Measurements from ENCODE around the gene TMEM38B. TPM values are rescaled to one million over a fixed set of nuclear protein-coding genes. Genes with fewer than 3 reads are reported as not detected.
"Not testable (repeated sequence)": the region's sequence is repeated elsewhere in the genome, so short reads cannot be mapped to it uniquely, and the experiment has no call there.

The TMEM38B gene
- total RNA-seq, 1 donor from 2014 or later: 144 TPM

GRCh38 chr9:105698348-105698870 is 4.1 kb downstream of the TMEM38B start:
- Histone ChIP-seq H3K9ac (ENCODE audit: low read depth in 1 of 3, low read length in 3 of 3) (no peak overlapping the region), H3K4me3 (ENCODE audit: low read length in 3 of 3) (no peak overlapping the region), H3K27ac (ENCODE audit: low read depth, low read length) (peak overlapping the region; percentile 19), H3K27me3 (ENCODE audit: control insufficient read depth in 3 of 3, insufficient read depth in 3 of 3, low read length in 3 of 3) (peaks cover 0 to 3% (median 0%) of the 10 kb centered on the region in 3 donors), H3K9me3 (ENCODE audit: control insufficient read depth in 3 of 3, low read length in 3 of 3) (no peaks in the 10 kb centered on the region), H3K4me1 (ENCODE audit: control insufficient read depth in 3 of 3, insufficient read depth in 3 of 3, low read length in 3 of 3) (peaks cover 8 to 27% (median 13%) of the 10 kb centered on the region in 3 donors), H3K36me3 (ENCODE audit: control insufficient read depth in 3 of 3, insufficient read depth in 3 of 3, low read length in 3 of 3) (no peaks in the 10 kb centered on the region)

GRCh38 chr9:105700668-105701067 is 6.3 kb downstream of the TMEM38B start:
- Histone ChIP-seq H3K9me3 (ENCODE audit: control insufficient read depth in 3 of 3, low read length in 3 of 3) (no peaks in the 10 kb centered on the region), H3K4me1 (ENCODE audit: control insufficient read depth in 3 of 3, insufficient read depth in 3 of 3, low read length in 3 of 3) (peaks cover 6 to 17% (median 13%) of the 10 kb centered on the region in 3 donors), H3K4me3 (ENCODE audit: low read length in 3 of 3) (peak overlapping the region in 1 of 3 donors; percentile 24), H3K9ac (ENCODE audit: low read depth in 1 of 3, low read length in 3 of 3) (peak overlapping the region in 1 of 3 donors; percentile 4), H3K27me3 (ENCODE audit: control insufficient read depth in 3 of 3, insufficient read depth in 3 of 3, low read length in 3 of 3) (no peaks in the 10 kb centered on the region), H3K36me3 (ENCODE audit: control insufficient read depth in 3 of 3, insufficient read depth in 3 of 3, low read length in 3 of 3) (no peaks in the 10 kb centered on the region), H3K27ac (ENCODE audit: low read depth, low read length) (no peak overlapping the region)

- Histone ChIP-seq H3K4me1 (ENCODE audit: control insufficient read depth in 3 of 3, insufficient read depth in 3 of 3, low read length in 3 of 3) (peaks cover 6 to 17% (median 13%) of the 10 kb centered on the region in 3 donors), H3K36me3 (ENCODE audit: control insufficient read depth in 3 of 3, insufficient read depth in 3 of 3, low read length in 3 of 3) (peaks cover 0 to 4% (median 0%) of the 10 kb centered on the region in 3 donors), H3K27me3 (ENCODE audit: control insufficient read depth in 3 of 3, insufficient read depth in 3 of 3, low read length in 3 of 3) (no peaks in the 10 kb centered on the region), H3K27ac (ENCODE audit: low read depth, low read length) (no peak overlapping the region), H3K9ac (ENCODE audit: low read depth in 1 of 3, low read length in 3 of 3) (peak overlapping the region; percentile 1 to 33 (median 4)), H3K9me3 (ENCODE audit: control insufficient read depth in 3 of 3, low read length in 3 of 3) (no peaks in the 10 kb centered on the region), H3K4me3 (ENCODE audit: low read length in 3 of 3) (no peak overlapping the region)
These were observed 6.8 kb downstream of the TMEM38B start for GRCh38 chr9:105701145-105701544.

- peaks cover 6 to 17% (median 11%) of the 10 kb centered on the region in 3 donors for H3K4me1 ChIP-seq (ENCODE audit: control insufficient read depth in 3 of 3, insufficient read depth in 3 of 3, low read length in 3 of 3)
- H3K4me3 ChIP-seq (ENCODE audit: low read length in 3 of 3): no peak overlapping the region
- no peaks in the 10 kb centered on the region for H3K27me3 ChIP-seq (ENCODE audit: control insufficient read depth in 3 of 3, insufficient read depth in 3 of 3, low read length in 3 of 3)
These were observed 7.9 kb downstream of the TMEM38B start for GRCh38 chr9:105702207-105702606.

GRCh38 chr9:105703638-105704037 is 9.3 kb downstream of the TMEM38B start:
- H3K9ac ChIP-seq (ENCODE audit: low read depth in 1 of 3, low read length in 3 of 3); H3K4me3 ChIP-seq (ENCODE audit: low read length in 3 of 3); H3K36me3 ChIP-seq (ENCODE audit: control insufficient read depth in 3 of 3, insufficient read depth in 3 of 3, low read length in 3 of 3); H3K27ac ChIP-seq (ENCODE audit: low read depth, low read length); H3K27me3 ChIP-seq (ENCODE audit: control insufficient read depth in 3 of 3, insufficient read depth in 3 of 3, low read length in 3 of 3); H3K9me3 ChIP-seq (ENCODE audit: control insufficient read depth in 3 of 3, low read length in 3 of 3): not testable (repeated sequence)
- H3K4me1 ChIP-seq (ENCODE audit: control insufficient read depth in 3 of 3, insufficient read depth in 3 of 3, low read length in 3 of 3): peaks cover 6 to 17% (median 13%) of the 10 kb centered on the region in 3 donors

More at GRCh38 chr9:105702207-105702606, 7.9 kb downstream of the TMEM38B start:
- Histone ChIP-seq H3K9me3 (ENCODE audit: control insufficient read depth in 3 of 3, low read length in 3 of 3) (no peaks in the 10 kb centered on the region), H3K36me3 (ENCODE audit: control insufficient read depth in 3 of 3, insufficient read depth in 3 of 3, low read length in 3 of 3) (peaks cover 0 to 7% (median 3%) of the 10 kb centered on the region in 3 donors), H3K9ac (ENCODE audit: low read depth in 1 of 3, low read length in 3 of 3) (peak overlapping the region in 1 of 3 donors; percentile 43), H3K27ac (ENCODE audit: low read depth, low read length) (no peak overlapping the region)

GRCh38 chr9:105706156-105706555 is 11.8 kb downstream of the TMEM38B start:
- Histone ChIP-seq H3K27ac (ENCODE audit: low read depth, low read length) (no peak overlapping the region), H3K4me3 (ENCODE audit: low read length in 3 of 3) (no peak overlapping the region), H3K4me1 (ENCODE audit: control insufficient read depth in 3 of 3, insufficient read depth in 3 of 3, low read length in 3 of 3) (peaks cover 0 to 13% (median 4%) of the 10 kb centered on the region in 3 donors), H3K9ac (ENCODE audit: low read depth in 1 of 3, low read length in 3 of 3) (no peak overlapping the region), H3K36me3 (ENCODE audit: control insufficient read depth in 3 of 3, insufficient read depth in 3 of 3, low read length in 3 of 3) (peaks cover 3 to 7% (median 4%) of the 10 kb centered on the region in 3 donors), H3K9me3 (ENCODE audit: control insufficient read depth in 3 of 3, low read length in 3 of 3) (no peaks in the 10 kb centered on the region), H3K27me3 (ENCODE audit: control insufficient read depth in 3 of 3, insufficient read depth in 3 of 3, low read length in 3 of 3) (no peaks in the 10 kb centered on the region)

GRCh38 chr9:105708405-105708804 is 14.1 kb downstream of the TMEM38B start:
- Histone ChIP-seq H3K36me3 (ENCODE audit: control insufficient read depth in 3 of 3, insufficient read depth in 3 of 3, low read length in 3 of 3) (peaks cover 3 to 7% (median 4%) of the 10 kb centered on the region in 3 donors), H3K9me3 (ENCODE audit: control insufficient read depth in 3 of 3, low read length in 3 of 3) (no peaks in the 10 kb centered on the region), H3K4me1 (ENCODE audit: control insufficient read depth in 3 of 3, insufficient read depth in 3 of 3, low read length in 3 of 3) (peaks cover 11 to 17% (median 13%) of the 10 kb centered on the region in 3 donors), H3K9ac (ENCODE audit: low read depth in 1 of 3, low read length in 3 of 3) (peak overlapping the region; percentile 76 to 88 (median 82)), H3K4me3 (ENCODE audit: low read length in 3 of 3) (peak overlapping the region in 2 of 3 donors; percentile 45 to 80), H3K27me3 (ENCODE audit: control insufficient read depth in 3 of 3, insufficient read depth in 3 of 3, low read length in 3 of 3) (no peaks in the 10 kb centered on the region), H3K27ac (ENCODE audit: low read depth, low read length) (peak overlapping the region; percentile 84)

- peaks cover 3 to 14% (median 8%) of the 10 kb centered on the region in 3 donors for H3K36me3 ChIP-seq (ENCODE audit: control insufficient read depth in 3 of 3, insufficient read depth in 3 of 3, low read length in 3 of 3)
- no peaks in the 10 kb centered on the region for H3K27me3 ChIP-seq (ENCODE audit: control insufficient read depth in 3 of 3, insufficient read depth in 3 of 3, low read length in 3 of 3)
- peak overlapping the region; percentile 76 to 88 (median 82) for H3K9ac ChIP-seq (ENCODE audit: low read depth in 1 of 3, low read length in 3 of 3)
- H3K4me1 ChIP-seq (ENCODE audit: control insufficient read depth in 3 of 3, insufficient read depth in 3 of 3, low read length in 3 of 3): peaks cover 9 to 26% (median 11%) of the 10 kb centered on the region in 3 donors
- no peaks in the 10 kb centered on the region for H3K9me3 ChIP-seq (ENCODE audit: control insufficient read depth in 3 of 3, low read length in 3 of 3)
- H3K4me3 ChIP-seq (ENCODE audit: low read length in 3 of 3): peak overlapping the region; percentile 69 to 80 (median 75)
- peak overlapping the region; percentile 84 for H3K27ac ChIP-seq (ENCODE audit: low read depth, low read length)
These were observed 16.3 kb downstream of the TMEM38B start for GRCh38 chr9:105710638-105711037.

GRCh38 chr9:105711867-105712266 is 17.5 kb downstream of the TMEM38B start:
- no peaks in the 10 kb centered on the region for H3K9me3 ChIP-seq (ENCODE audit: control insufficient read depth in 3 of 3, low read length in 3 of 3)
- no peaks in the 10 kb centered on the region for H3K27me3 ChIP-seq (ENCODE audit: control insufficient read depth in 3 of 3, insufficient read depth in 3 of 3, low read length in 3 of 3)
- peaks cover 0 to 8% (median 7%) of the 10 kb centered on the region in 3 donors for H3K36me3 ChIP-seq (ENCODE audit: control insufficient read depth in 3 of 3, insufficient read depth in 3 of 3, low read length in 3 of 3)
- H3K9ac ChIP-seq (ENCODE audit: low read depth in 1 of 3, low read length in 3 of 3): peak overlapping the region; percentile 82 to 91 (median 88)
- peak overlapping the region; percentile 69 to 80 (median 75) for H3K4me3 ChIP-seq (ENCODE audit: low read length in 3 of 3)
- peaks cover 9 to 32% (median 11%) of the 10 kb centered on the region in 3 donors for H3K4me1 ChIP-seq (ENCODE audit: control insufficient read depth in 3 of 3, insufficient read depth in 3 of 3, low read length in 3 of 3)
- peak overlapping the region; percentile 84 for H3K27ac ChIP-seq (ENCODE audit: low read depth, low read length)

GRCh38 chr9:105712297-105712696 is 18.0 kb downstream of the TMEM38B start:
- Histone ChIP-seq H3K9me3 (ENCODE audit: control insufficient read depth in 3 of 3, low read length in 3 of 3) (no peaks in the 10 kb centered on the region), H3K4me3 (ENCODE audit: low read length in 3 of 3) (no peak overlapping the region), H3K27me3 (ENCODE audit: control insufficient read depth in 3 of 3, insufficient read depth in 3 of 3, low read length in 3 of 3) (no peaks in the 10 kb centered on the region), H3K36me3 (ENCODE audit: control insufficient read depth in 3 of 3, insufficient read depth in 3 of 3, low read length in 3 of 3) (peaks cover 0 to 8% (median 7%) of the 10 kb centered on the region in 3 donors), H3K27ac (ENCODE audit: low read depth, low read length) (peak overlapping the region; percentile 84), H3K4me1 (ENCODE audit: control insufficient read depth in 3 of 3, insufficient read depth in 3 of 3, low read length in 3 of 3) (peaks cover 9 to 32% (median 11%) of the 10 kb centered on the region in 3 donors), H3K9ac (ENCODE audit: low read depth in 1 of 3, low read length in 3 of 3) (no peak overlapping the region)

All from skeletal muscle tissue (tissue), 4 donors.